ENCODE results near the gene B4GALNT3.

Gene B4GALNT3

GRCh38 chr12:561908-562593, 102.3 kb downstream of the B4GALNT3 start:
- Histone ChIP-seq H3K27me3 (ENCODE audit: insufficient read depth, poor library complexity, severe bottlenecking) (no peaks in the 10 kb centered on the region), H3K4me3 (replicated peaks; ENCODE audit: insufficient read depth, low read length) (peak overlapping the region; percentile 30), H3K27ac (replicated peaks) (peak overlapping the region; percentile 94)
- peak; percentile 83 to 89 for DNase-seq (ENCODE audit: low read depth in 1 of 2, low spot score in 1 of 2)
- no peak for TF ChIP-seq CTCF (IDR thresholded peaks at IDR 0.05; ENCODE audit: insufficient read depth, low read length)
- peak; percentile 96 for TF ChIP-seq SPI1 (IDR thresholded peaks at IDR 0.05; ENCODE audit: borderline replicate concordance, low read depth)
- no peak for TF ChIP-seq REST (IDR thresholded peaks at IDR 0.05; ENCODE audit: insufficient replicate concordance, low read depth)
- peak; percentile 49 for TF ChIP-seq POLR2AphosphoS5 (IDR thresholded peaks at IDR 0.05; ENCODE audit: low read depth)
- TF ChIP-seq GABPA (IDR thresholded peaks at IDR 0.05; ENCODE audit: low read depth): no peak

GRCh38 chr12:562634-563033, 102.9 kb downstream of the B4GALNT3 start:
- no peak overlapping the region for H3K4me3 ChIP-seq (replicated peaks; ENCODE audit: insufficient read depth, low read length)
- no peak for DNase-seq (ENCODE audit: low read depth in 1 of 2, low spot score in 1 of 2)
- TF ChIP-seq GABPA (IDR thresholded peaks at IDR 0.05; ENCODE audit: low read depth) (no peak), SPI1 (IDR thresholded peaks at IDR 0.05; ENCODE audit: borderline replicate concordance, low read depth) (no peak), REST (IDR thresholded peaks at IDR 0.05; ENCODE audit: insufficient replicate concordance, low read depth) (no peak), POLR2AphosphoS5 (IDR thresholded peaks at IDR 0.05; ENCODE audit: low read depth) (no peak), CTCF (IDR thresholded peaks at IDR 0.05; ENCODE audit: insufficient read depth, low read length) (no peak)
- peak overlapping the region; percentile 94 for H3K27ac ChIP-seq (replicated peaks)
- no peaks in the 10 kb centered on the region for H3K27me3 ChIP-seq (ENCODE audit: insufficient read depth, poor library complexity, severe bottlenecking)

GRCh38 chr12:563250-563781, 103.6 kb downstream of the B4GALNT3 start:
- Histone ChIP-seq H3K4me3 (replicated peaks; ENCODE audit: insufficient read depth, low read length) (no peak overlapping the region), H3K27me3 (ENCODE audit: insufficient read depth, poor library complexity, severe bottlenecking) (no peaks in the 10 kb centered on the region), H3K27ac (replicated peaks) (peak overlapping the region; percentile 94)
- TF ChIP-seq SPI1 (IDR thresholded peaks at IDR 0.05; ENCODE audit: borderline replicate concordance, low read depth) (no peak), POLR2AphosphoS5 (IDR thresholded peaks at IDR 0.05; ENCODE audit: low read depth) (no peak), CTCF (IDR thresholded peaks at IDR 0.05; ENCODE audit: insufficient read depth, low read length) (no peak), GABPA (IDR thresholded peaks at IDR 0.05; ENCODE audit: low read depth) (no peak), REST (IDR thresholded peaks at IDR 0.05; ENCODE audit: insufficient replicate concordance, low read depth) (no peak)
- DNase-seq (ENCODE audit: low read depth in 1 of 2, low spot score in 1 of 2): peak in 1 of 2 experiments; percentile 72
